Vagina (tissue), 2 donors: Measurements from ENCODE around the gene TNS3. TPM values are rescaled to one million over a fixed set of nuclear protein-coding genes. Genes with fewer than 3 reads are reported as not detected.
A peak's percentile ranks its signal among the peaks of the same experiment; 100 is the strongest.

Source experiments
- DNase-seq, 2 donors: peaks; one replicate each; pipeline ENCODE4 v3.0.0-alpha.2; 2017; ENCODE audit errors: extremely low spot score in 2 of 2
- H3K27ac ChIP-seq: fragments of 200-600 bp; sonication (generic); one replicate; pipeline ENCODE4 v1.5.1; 2019
- H3K27me3 ChIP-seq: fragments of 200-600 bp; sonication (generic); one replicate; pipeline ENCODE4 v1.5.1; 2019
- H3K36me3 ChIP-seq, 2 donors: fragments of 200-600 bp; sonication (generic); one replicate each; pipeline ENCODE4 v1.5.1; 2017 to 2019
- H3K4me1 ChIP-seq: fragments of 200-600 bp; sonication (generic); one replicate; pipeline ENCODE4 v1.5.1; 2019
- H3K4me3 ChIP-seq, 2 donors: fragments of 200-600 bp; sonication (generic); 1 replicate in 1 of 2; 2 replicates in 1 of 2; pipeline ENCODE4 v1.5.1; 2016 to 2019
- H3K9me3 ChIP-seq: fragments of 200-600 bp; sonication (generic); one replicate; pipeline ENCODE4 v1.5.1; 2019
- CTCF ChIP-seq, 3 experiments: fragments of 450-650 bp in 2 of 3; fragments of 200-600 bp in 1 of 3; sonication (generic) in 1 of 3; IDR thresholded peaks; one replicate each; pipeline ENCODE4 v1.5.1; 2017 to 2019; ENCODE audit warnings: antibody characterized with exemption in 3 of 3, mild to moderate bottlenecking in 2 of 3, moderate library complexity in 2 of 3
- POLR2A ChIP-seq, 2 donors: fragments of 450-650 bp; IDR thresholded peaks; one replicate each; pipeline ENCODE4 v1.6.1; 2017; ENCODE audit warnings: antibody characterized with exemption in 2 of 2, mild to moderate bottlenecking in 2 of 2, moderate library complexity in 2 of 2
- POLR2AphosphoS5 ChIP-seq, 2 donors: sonication (generic); formaldehyde crosslinking; IDR thresholded peaks; one replicate each; pipeline ENCODE4 v1.9.0; 2017; ENCODE audit warnings: antibody characterized with exemption in 2 of 2, mild to moderate bottlenecking in 2 of 2, low read depth in 1 of 2; ENCODE audit not compliant: insufficient read depth in 1 of 2
- intact Hi-C: fragments of 100-400 bp; cut with DNase I; formaldehyde crosslinking; loops from one replicate; pipeline ENCODE4 v1.15.1; 2023
- total RNA-seq: library from RNA; depleted of rRNA; stranded (reverse); fragments of >200 nt; gene quantifications from one replicate; pipeline ENCODE4 v1.2.3, GENCODE V29; 2016

The TNS3 gene
- total RNA-seq, 1 donor from 2014 or later: 36.8 TPM

- no peaks in the 10 kb centered on the region for H3K9me3 ChIP-seq
- peaks cover 37% of the 10 kb centered on the region for H3K4me1 ChIP-seq
- intact Hi-C loops: no loop called here
- no peak for DNase-seq
- no peak for TF ChIP-seq POLR2AphosphoS5 (IDR thresholded peaks at IDR 0.05; ENCODE audit: insufficient read depth in 1 of 2, low read depth in 1 of 2)
- no peak for TF ChIP-seq POLR2A (IDR thresholded peaks at IDR 0.05)
- no peak for TF ChIP-seq CTCF (IDR thresholded peaks at IDR 0.05)
- no peaks in the 10 kb centered on the region for H3K36me3 ChIP-seq
- no peaks in the 10 kb centered on the region for H3K27me3 ChIP-seq
- H3K27ac ChIP-seq: no peak overlapping the region
- peak overlapping the region; percentile 41 to 49 for H3K4me3 ChIP-seq
Observed at GRCh38 chr7:47537716-47538675, 43.9 kb downstream of the TNS3 start.

GRCh38 chr7:47536661-47537611 is 45.0 kb downstream of the TNS3 start:
- no peaks in the 10 kb centered on the region for H3K27me3 ChIP-seq
- peaks cover 40% of the 10 kb centered on the region for H3K4me1 ChIP-seq
- peak overlapping the region; percentile 41 to 49 for H3K4me3 ChIP-seq
- no peaks in the 10 kb centered on the region for H3K9me3 ChIP-seq
- peak overlapping the region; percentile 43 for H3K27ac ChIP-seq
- no peaks in the 10 kb centered on the region for H3K36me3 ChIP-seq
- intact Hi-C loops: no loop called here
- no peak for TF ChIP-seq CTCF (IDR thresholded peaks at IDR 0.05)
- TF ChIP-seq POLR2AphosphoS5 (IDR thresholded peaks at IDR 0.05; ENCODE audit: insufficient read depth in 1 of 2, low read depth in 1 of 2): peak in 1 of 2 donors; percentile 67
- no peak for DNase-seq

GRCh38 chr7:47535704-47536628 is 45.9 kb downstream of the TNS3 start:
- Histone ChIP-seq H3K4me1 (peaks cover 46% of the 10 kb centered on the region), H3K36me3 (no peaks in the 10 kb centered on the region), H3K27ac (no peak overlapping the region), H3K4me3 (peak overlapping the region in 1 of 2 donors; percentile 41), H3K9me3 (no peaks in the 10 kb centered on the region), H3K27me3 (no peaks in the 10 kb centered on the region)
- no peak for DNase-seq
- intact Hi-C loops: no loop called here
- TF ChIP-seq POLR2AphosphoS5 (IDR thresholded peaks at IDR 0.05; ENCODE audit: insufficient read depth in 1 of 2, low read depth in 1 of 2) (no peak), POLR2A (IDR thresholded peaks at IDR 0.05) (no peak), CTCF (IDR thresholded peaks at IDR 0.05) (no peak)

GRCh38 chr7:47535035-47535703 is 46.7 kb downstream of the TNS3 start:
- no peaks in the 10 kb centered on the region for H3K27me3 ChIP-seq
- no peak overlapping the region for H3K4me3 ChIP-seq
- H3K27ac ChIP-seq: no peak overlapping the region
- no peaks in the 10 kb centered on the region for H3K9me3 ChIP-seq
- TF ChIP-seq POLR2A (IDR thresholded peaks at IDR 0.05) (no peak), CTCF (IDR thresholded peaks at IDR 0.05) (no peak), POLR2AphosphoS5 (IDR thresholded peaks at IDR 0.05; ENCODE audit: insufficient read depth in 1 of 2, low read depth in 1 of 2) (no peak)
- DNase-seq: no peak
- H3K4me1 ChIP-seq: peaks cover 46% of the 10 kb centered on the region
- no peaks in the 10 kb centered on the region for H3K36me3 ChIP-seq
- intact Hi-C loops: no loop called here
